GM23338 (cell line): Measurements from ENCODE around the gene NSUN7. TPM values are rescaled to one million over a fixed set of nuclear protein-coding genes. Genes with fewer than 3 reads are reported as not detected.

Experiments used
- ATAC-seq: fragments of 200-7000 bp; cut with Tn5 transposase; 3 replicates; pipeline ENCODE4 v1.9.1; 2020
- DNase-seq: peaks from one replicate; pipeline ENCODE4 v3.0.0-alpha.2; 2015; ENCODE audit warnings: low spot score
- H2AFZ ChIP-seq: fragments of 200-600 bp; sonication (generic); 2 replicates; pipeline ENCODE4 v1.8.0; 2016; ENCODE audit warnings: antibody characterized with exemption, mild to moderate bottlenecking, moderate library complexity
- H3F3A ChIP-seq: fragments of 200-600 bp; sonication (generic); replicated peaks from 2 replicates; pipeline ENCODE4 v1.8.0; 2017; ENCODE audit warnings: antibody characterized with exemption, mixed run types, low read depth
- H3K27ac ChIP-seq: fragments of 200-600 bp; sonication (generic); 2 replicates; pipeline ENCODE4 v1.6.1; 2016; ENCODE audit warnings: low read depth
- H3K27me3 ChIP-seq: fragments of 200-600 bp; sonication (generic); 2 replicates; pipeline ENCODE4 v1.8.0; 2016; ENCODE audit warnings: mild to moderate bottlenecking, mixed run types, moderate library complexity; ENCODE audit not compliant: insufficient read depth
- H3K36me3 ChIP-seq: fragments of 200-600 bp; sonication (generic); 2 replicates; pipeline ENCODE4 v1.8.0; 2016; ENCODE audit warnings: mild to moderate bottlenecking; ENCODE audit not compliant: insufficient read depth
- H3K4me1 ChIP-seq: fragments of 200-600 bp; sonication (generic); 2 replicates; pipeline ENCODE4 v1.8.0; 2016; ENCODE audit warnings: mild to moderate bottlenecking, moderate library complexity; ENCODE audit not compliant: insufficient read depth
- H3K4me2 ChIP-seq: fragments of 200-600 bp; sonication (generic); 2 replicates; pipeline ENCODE4 v1.7.1; 2017; ENCODE audit warnings: mixed run types
- H3K4me3 ChIP-seq: fragments of 200-600 bp; sonication (generic); 2 replicates; pipeline ENCODE4 v1.6.1; 2016; ENCODE audit warnings: mixed run types
- H3K79me2 ChIP-seq: fragments of 200-600 bp; sonication (generic); replicated peaks from 2 replicates; pipeline ENCODE4 v1.8.0; 2017; ENCODE audit warnings: mild to moderate bottlenecking; ENCODE audit not compliant: insufficient read depth
- H3K9me2 ChIP-seq: fragments of 200-600 bp; sonication (generic); 2 replicates; pipeline ENCODE4 v1.8.0; 2017; ENCODE audit not compliant: insufficient read depth
- H4K20me1 ChIP-seq: fragments of 200-600 bp; sonication (generic); replicated peaks from 2 replicates; pipeline ENCODE4 v1.8.0; 2017; ENCODE audit warnings: mild to moderate bottlenecking; ENCODE audit not compliant: insufficient read depth
- H3K27ac Mint-ChIP-seq: 2 replicates; pipeline ENCODE4 v1.8.0; 2020; ENCODE audit warnings: inconsistent platforms, mild to moderate bottlenecking, moderate library complexity, mixed read lengths
- H3K27me3 Mint-ChIP-seq: 3 replicates; pipeline ENCODE4 v1.8.0; 2022; ENCODE audit warnings: low read depth, mild to moderate bottlenecking, moderate library complexity, mixed read lengths, inconsistent platforms; ENCODE audit not compliant: insufficient read depth, poor library complexity
- H3K36me3 Mint-ChIP-seq: 3 replicates; pipeline ENCODE4 v1.8.0; 2021; ENCODE audit warnings: low read depth, mild to moderate bottlenecking, inconsistent platforms, moderate library complexity, mixed read lengths
- H3K4me1 Mint-ChIP-seq: 3 replicates; pipeline ENCODE4 v1.8.0; 2020; ENCODE audit warnings: mild to moderate bottlenecking, inconsistent platforms, mixed read lengths
- H3K4me3 Mint-ChIP-seq: 3 replicates; pipeline ENCODE4 v1.8.0; 2021; ENCODE audit warnings: moderate library complexity, mild to moderate bottlenecking, inconsistent platforms, mixed read lengths
- H3K9me3 Mint-ChIP-seq: 3 replicates; pipeline ENCODE4 v1.8.0; 2020; ENCODE audit warnings: moderate library complexity, mild to moderate bottlenecking, inconsistent platforms, mixed read lengths
- CREB1 ChIP-seq: fragments of 250-450 bp; sonication (Bioruptor Pico); IDR thresholded peaks from 2 replicates; pipeline ENCODE4 v1.5.0; 2020; ENCODE audit warnings: low read depth, mild to moderate bottlenecking, moderate library complexity
- CTCF ChIP-seq, 2 experiments: fragments of 200-600 bp in 1 of 2; sonication (generic) in 1 of 2; conservative IDR thresholded peaks; 2 replicates each; pipeline versions ENCODE4 v1.5.1 to v1.6.1; 2016 to 2017; ENCODE audit warnings: antibody characterized with exemption in 2 of 2, low read depth in 2 of 2, mild to moderate bottlenecking in 2 of 2, moderate library complexity in 1 of 2
- ETS1 ChIP-seq: IDR thresholded peaks from 2 replicates; pipeline ENCODE4 v1.6.1; 2016; ENCODE audit warnings: antibody characterized with exemption
- EZH2 ChIP-seq: fragments of 200-600 bp; sonication (generic); IDR thresholded peaks from one replicate; pipeline ENCODE4 v1.8.0; 2017; ENCODE audit warnings: antibody characterized with exemption, mild to moderate bottlenecking, low read depth; ENCODE audit not compliant: unreplicated experiment
- EZH2phosphoT487 ChIP-seq: fragments of 200-600 bp; sonication (generic); IDR thresholded peaks from one replicate; pipeline ENCODE4 v1.8.1; 2018; ENCODE audit warnings: antibody characterized with exemption; ENCODE audit not compliant: unreplicated experiment
- JUNB ChIP-seq: IDR thresholded peaks from one replicate; pipeline ENCODE4 v1.6.1; 2016; ENCODE audit warnings: antibody characterized with exemption; ENCODE audit not compliant: unreplicated experiment
- REST ChIP-seq: IDR thresholded peaks from one replicate; pipeline ENCODE4 v1.6.1; 2018; ENCODE audit warnings: antibody characterized with exemption; ENCODE audit not compliant: unreplicated experiment
- STAT1 ChIP-seq: IDR thresholded peaks from one replicate; pipeline ENCODE4 v1.6.1; 2016; ENCODE audit warnings: antibody characterized with exemption; ENCODE audit not compliant: unreplicated experiment
- ZNF114 ChIP-seq: fragments of 250-450 bp; sonication (Bioruptor Pico); IDR thresholded peaks from 2 replicates; pipeline ENCODE4 v1.5.0; 2020; ENCODE audit warnings: mild to moderate bottlenecking, moderate library complexity
- ZNF331 ChIP-seq: fragments of 250-450 bp; sonication (Bioruptor Pico); IDR thresholded peaks from 2 replicates; pipeline ENCODE4 v1.5.0; 2020; ENCODE audit warnings: low read depth, mild to moderate bottlenecking, moderate library complexity
- ZNF462 ChIP-seq: fragments of 250-450 bp; sonication (Bioruptor Pico); IDR thresholded peaks from 2 replicates; pipeline ENCODE4 v1.5.0; 2020; ENCODE audit warnings: mild to moderate bottlenecking, moderate library complexity
- polyA plus RNA-seq: library from polyadenylated mRNA; unstranded; fragments of >200 nt; fragmentation: Nextera tagmentation; extraction: Ambion mirVana; gene quantifications from 2 replicates; pipeline ENCODE4 v1.2.1, GENCODE V29; 2016
- total RNA-seq: library from RNA; depleted of rRNA; stranded (reverse); fragments of >200 nt; shearing (Covaris generic); gene quantifications from 2 replicates; pipeline ENCODE4 v1.2.3, GENCODE V29; 2014

The NSUN7 gene
- total and polyA plus RNA-seq, 2 experiments from 2014 or later, result 28.8 to 29.0 TPM

GRCh38 chr4:40722576-40723161 is 27.1 kb upstream of the NSUN7 start (continued):
- TF ChIP-seq ZNF462, result no peak
- TF ChIP-seq CREB1 (CRISPR knock-in tag), result no peak
- TF ChIP-seq JUNB, result no peak

GRCh38 chr4:40723728-40724127 is 26.0 kb upstream of the NSUN7 start:
- H3K4me1 ChIP-seq, result peaks cover 1% of the 10 kb centered on the region; the same call in 1 of the 2 replicates
- no peaks in the 10 kb centered on the region for H3K79me2 ChIP-seq
- no peak for TF ChIP-seq ZNF114 (CRISPR knock-in tag)
- no peak for TF ChIP-seq EZH2
- no peak for TF ChIP-seq EZH2phosphoT487
- no peak for TF ChIP-seq ETS1
- no peak for TF ChIP-seq REST
- no peak for TF ChIP-seq STAT1
- no peak for TF ChIP-seq ZNF331 (CRISPR knock-in tag)
- TF ChIP-seq CTCF (conservative IDR thresholded peaks at IDR 0.05; ENCODE audit: low read depth in 2 of 2), result no peak
- Mint-ChIP-seq H3K27ac (no peak overlapping the region), H3K4me3 (no peak overlapping the region), H3K36me3 (no peaks in the 10 kb centered on the region), H3K9me3 (no peaks in the 10 kb centered on the region), H3K4me1 (peaks cover 8% of the 10 kb centered on the region), H3K27me3 (no peaks in the 10 kb centered on the region)
- no peak overlapping the region for H3K4me3 ChIP-seq
- no peak overlapping the region for H2AFZ ChIP-seq
- ATAC-seq (no peak), DNase-seq (no peak)
- H3K9me2 ChIP-seq, result no peaks in the 10 kb centered on the region
- H3K27me3 ChIP-seq, result no peaks in the 10 kb centered on the region
- H3K36me3 ChIP-seq, result no peaks in the 10 kb centered on the region
- H3K4me2 ChIP-seq, result no peak overlapping the region
- H3K27ac ChIP-seq, result no peak overlapping the region
- no peaks in the 10 kb centered on the region for H3F3A ChIP-seq
- no peaks in the 10 kb centered on the region for H4K20me1 ChIP-seq
